Left ventricle myocardium superior (tissue), 1 donor: ENCODE data around the gene TNNI3K. TPM values are rescaled to one million over a fixed set of nuclear protein-coding genes. Genes with fewer than 3 reads are reported as not detected.
"Not testable (repeated sequence)": the region's sequence is repeated elsewhere in the genome, so short reads cannot be mapped to it uniquely, and the experiment has no call there.

Source experiments
- ATAC-seq: fragments of 200-7000 bp; cut with Tn5 transposase; one replicate; pipeline ENCODE4 v1.9.1; 2020; ENCODE audit warnings: mild to moderate bottlenecking, moderate library complexity
- DNase-seq: peaks from one replicate; pipeline ENCODE4 v3.0.0-alpha.2; 2020
- intact Hi-C: fragments of 100-400 bp; cut with micrococcal nuclease; formaldehyde crosslinking; loops from one replicate; pipeline ENCODE4 v1.11.0; 2022
- long read RNA-seq: library from polyadenylated mRNA; unstranded; transcript quantifications from one replicate; pipeline ENCODE4 v2.0.0, GENCODE V29; 2021
- total RNA-seq: library from RNA; stranded (reverse); fragmentation: NEBNext Ultra II Directional; extraction: Animal tissue kit (Norgen Biotek cat#: 25700); gene quantifications from one replicate; pipeline ENCODE4 v1.2.1, GENCODE V29; 2021
- donor health status: DM: no; HTN: yes; CAD: no; lungs with severe emphysema.

The TNNI3K gene, protein sequence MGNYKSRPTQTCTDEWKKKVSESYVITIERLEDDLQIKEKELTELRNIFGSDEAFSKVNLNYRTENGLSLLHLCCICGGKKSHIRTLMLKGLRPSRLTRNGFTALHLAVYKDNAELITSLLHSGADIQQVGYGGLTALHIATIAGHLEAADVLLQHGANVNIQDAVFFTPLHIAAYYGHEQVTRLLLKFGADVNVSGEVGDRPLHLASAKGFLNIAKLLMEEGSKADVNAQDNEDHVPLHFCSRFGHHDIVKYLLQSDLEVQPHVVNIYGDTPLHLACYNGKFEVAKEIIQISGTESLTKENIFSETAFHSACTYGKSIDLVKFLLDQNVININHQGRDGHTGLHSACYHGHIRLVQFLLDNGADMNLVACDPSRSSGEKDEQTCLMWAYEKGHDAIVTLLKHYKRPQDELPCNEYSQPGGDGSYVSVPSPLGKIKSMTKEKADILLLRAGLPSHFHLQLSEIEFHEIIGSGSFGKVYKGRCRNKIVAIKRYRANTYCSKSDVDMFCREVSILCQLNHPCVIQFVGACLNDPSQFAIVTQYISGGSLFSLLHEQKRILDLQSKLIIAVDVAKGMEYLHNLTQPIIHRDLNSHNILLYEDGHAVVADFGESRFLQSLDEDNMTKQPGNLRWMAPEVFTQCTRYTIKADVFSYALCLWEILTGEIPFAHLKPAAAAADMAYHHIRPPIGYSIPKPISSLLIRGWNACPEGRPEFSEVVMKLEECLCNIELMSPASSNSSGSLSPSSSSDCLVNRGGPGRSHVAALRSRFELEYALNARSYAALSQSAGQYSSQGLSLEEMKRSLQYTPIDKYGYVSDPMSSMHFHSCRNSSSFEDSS
- total RNA-seq = 93.4 TPM
- long read RNA-seq, transcript TNNI3K-201 (25 exons, 3,001 nt) = major isoform, 56 of 114 reads
- long read RNA-seq, partial matches to known transcripts = 26 of 114 reads
- long read RNA-seq, other reads (novel, unspliced or antisense) = 32 of 114 reads

DNA sequence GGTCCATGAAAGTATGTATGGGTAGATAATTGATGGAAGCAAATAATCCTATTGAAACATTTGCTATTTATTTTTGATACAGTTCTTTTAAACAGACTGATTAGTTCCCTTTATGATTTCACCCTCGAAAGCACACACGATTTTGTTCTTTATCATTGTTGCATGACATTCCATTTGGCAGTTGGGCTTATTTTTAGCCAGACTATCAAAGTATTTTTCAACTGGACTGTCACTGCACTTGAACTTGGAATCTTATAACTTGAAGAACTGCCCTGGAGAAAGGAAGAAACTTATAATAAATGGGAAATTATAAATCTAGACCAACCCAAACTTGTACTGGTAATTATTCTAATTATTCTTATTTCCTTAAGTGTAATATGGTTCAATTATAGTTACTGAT, at the start of gene TNNI3K:
Gene TNNI3K (plus strand): TSS at position 235 of the 400 bp plus-strand sequence. CDS start 65 bp downstream, at position 300.
- intact Hi-C loops = no loop called here
- ATAC-seq (peak; percentile 63), DNase-seq (no peak)

GRCh38 chr1:74193908-74194307, 41.3 kb upstream of the TNNI3K start:
- DNase-seq = no peak
- intact Hi-C loops = no loop called here
- no peak for ATAC-seq

DNA sequence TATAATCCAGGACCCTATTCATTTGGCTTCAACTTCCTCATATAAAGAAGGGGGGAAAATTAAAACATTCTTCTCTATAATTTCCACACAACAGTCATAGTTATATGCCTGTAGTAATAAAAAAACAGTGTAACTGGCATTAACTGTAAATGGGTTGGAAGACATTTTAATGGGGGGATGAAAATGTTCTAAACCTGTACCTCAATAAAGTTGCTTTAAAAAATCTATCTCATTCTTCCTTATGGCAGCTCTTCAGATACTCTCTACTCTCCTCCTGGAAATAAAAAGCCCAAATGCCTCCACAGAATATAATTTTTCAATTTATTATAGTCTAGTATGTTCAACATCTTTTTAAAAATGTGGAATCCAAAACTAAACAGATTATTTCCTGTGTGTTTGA, 39.8 kb upstream of the TNNI3K start:
- ATAC-seq (no peak), DNase-seq (no peak)
- intact Hi-C loops = no loop called here

GRCh38 chr1:74197255-74197654, 37.9 kb upstream of the TNNI3K start:
- no peak for DNase-seq
- ATAC-seq = no peak
- intact Hi-C loops = no loop called here

DNA sequence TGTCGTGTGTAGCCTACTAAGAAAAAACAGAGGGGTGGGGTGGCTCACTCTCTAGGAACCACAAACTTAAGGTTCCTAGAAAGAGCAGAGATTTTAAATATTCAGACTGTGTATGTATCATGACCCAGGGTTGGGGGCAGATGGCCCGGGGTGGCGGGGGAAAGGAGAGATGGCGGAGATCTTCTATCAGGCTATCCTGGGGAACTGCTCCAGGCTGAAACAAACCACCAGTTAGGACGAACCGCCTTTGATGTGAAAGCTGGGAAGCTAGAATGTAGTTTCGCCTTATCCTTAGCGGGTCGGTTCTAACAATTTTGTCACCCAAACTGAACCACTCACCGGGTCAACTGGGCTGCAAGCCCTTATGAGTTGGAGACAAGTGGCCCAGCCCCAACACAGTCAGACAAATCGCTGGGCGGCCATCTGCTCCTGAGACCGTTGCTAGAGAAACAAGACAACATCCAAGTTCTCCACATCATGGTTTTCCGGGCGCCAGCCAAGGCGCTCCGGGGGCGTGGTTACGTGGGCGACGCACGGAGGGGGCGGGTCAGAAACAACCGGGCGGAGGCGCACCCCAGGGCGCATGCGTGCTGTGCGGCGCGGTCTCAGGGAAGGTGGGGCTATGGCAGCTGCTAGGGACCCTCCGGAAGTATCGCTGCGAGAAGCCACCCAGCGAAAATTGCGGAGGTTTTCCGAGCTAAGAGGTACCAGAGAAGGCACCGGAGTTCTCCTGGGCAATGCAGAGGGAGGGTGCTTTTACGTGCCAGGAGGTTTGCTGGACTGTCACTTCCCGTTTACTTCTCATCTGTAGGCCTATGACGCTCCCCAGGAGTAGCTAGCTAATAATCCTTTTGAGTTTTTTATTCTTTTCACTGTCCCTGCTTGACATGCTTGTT, 37.3 kb upstream of the TNNI3K start, which contains the start of the genes FPGT and LRRIQ3:
Gene FPGT (plus strand): TSS at position 586 of the 896 bp plus-strand sequence. CDS start 37 bp downstream, at position 623.
Gene LRRIQ3 (minus strand): TSS at position 520 of the 896 bp plus-strand sequence. CDS start 14,492 bp downstream, outside the sequence.
- DNase-seq (peak; percentile 98), ATAC-seq (peak; percentile 100)
- intact Hi-C loops = no loop called here

- intact Hi-C loops = no loop called here
- DNase-seq (no peak), ATAC-seq (no peak)
Observed at GRCh38 chr1:74199504-74199903, 35.7 kb upstream of the TNNI3K start.

- ATAC-seq (no peak), DNase-seq (no peak)
- intact Hi-C loops = no loop called here
Observed at GRCh38 chr1:74205266-74205665, 29.9 kb upstream of the TNNI3K start.

- ATAC-seq (no peak), DNase-seq (no peak)
- intact Hi-C loops = no loop called here
Observed at GRCh38 chr1:74215229-74215628, 20.0 kb upstream of the TNNI3K start.

- no peak for ATAC-seq
- intact Hi-C loops = no loop called here
- DNase-seq = no peak
Observed at GRCh38 chr1:74222701-74223100, 12.5 kb upstream of the TNNI3K start.

- intact Hi-C loops = no loop called here
- ATAC-seq = no peak
- DNase-seq = no peak
Observed at GRCh38 chr1:74223453-74223852, 11.7 kb upstream of the TNNI3K start.

DNA sequence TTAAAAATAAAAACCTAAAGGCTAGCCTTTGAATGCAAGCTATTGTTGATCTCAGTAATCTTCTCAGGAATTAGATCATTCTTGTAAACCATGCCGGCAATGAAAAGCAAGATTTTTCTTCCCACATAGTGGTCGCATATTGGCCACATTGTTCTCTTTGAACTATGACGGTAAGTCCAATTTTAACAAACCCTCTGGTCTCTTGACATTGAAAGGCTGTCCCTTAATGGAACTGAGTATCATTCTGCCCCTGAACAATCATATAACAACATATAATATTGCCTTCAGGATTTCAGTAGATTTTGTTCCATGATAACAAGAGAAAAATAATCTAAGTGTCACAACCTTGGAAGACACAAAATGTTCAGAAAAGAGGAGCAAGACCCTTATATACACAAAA, 1.3 kb downstream of the TNNI3K start:
- intact Hi-C loops = no loop called here
- peak; percentile 55 for ATAC-seq
- DNase-seq = no peak

GRCh38 chr1:74237035-74237434, 1.8 kb downstream of the TNNI3K start:
- intact Hi-C loops = no loop called here
- ATAC-seq (peak; percentile 40), DNase-seq (no peak)

DNA sequence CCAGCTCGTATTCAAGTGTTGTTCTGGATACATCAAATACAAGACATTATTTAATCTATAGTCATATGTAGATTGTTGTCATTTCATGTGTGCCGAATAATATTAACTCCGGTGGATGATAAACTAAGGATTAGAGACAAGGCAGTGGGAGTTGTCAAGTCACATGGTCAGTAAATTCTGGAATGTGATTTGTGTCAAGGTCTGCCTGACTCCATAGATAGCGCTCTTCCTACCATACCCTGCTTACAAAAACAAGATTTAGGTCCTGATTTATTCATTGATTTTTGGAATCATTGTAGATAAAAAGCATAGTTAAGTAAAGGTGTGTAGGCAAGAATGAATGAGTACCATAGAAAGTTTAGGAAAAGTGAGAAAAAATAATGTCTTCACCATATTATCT, 2.6 kb downstream of the TNNI3K start:
- DNase-seq (no peak), ATAC-seq (peak; percentile 34)
- intact Hi-C loops = no loop called here

DNA sequence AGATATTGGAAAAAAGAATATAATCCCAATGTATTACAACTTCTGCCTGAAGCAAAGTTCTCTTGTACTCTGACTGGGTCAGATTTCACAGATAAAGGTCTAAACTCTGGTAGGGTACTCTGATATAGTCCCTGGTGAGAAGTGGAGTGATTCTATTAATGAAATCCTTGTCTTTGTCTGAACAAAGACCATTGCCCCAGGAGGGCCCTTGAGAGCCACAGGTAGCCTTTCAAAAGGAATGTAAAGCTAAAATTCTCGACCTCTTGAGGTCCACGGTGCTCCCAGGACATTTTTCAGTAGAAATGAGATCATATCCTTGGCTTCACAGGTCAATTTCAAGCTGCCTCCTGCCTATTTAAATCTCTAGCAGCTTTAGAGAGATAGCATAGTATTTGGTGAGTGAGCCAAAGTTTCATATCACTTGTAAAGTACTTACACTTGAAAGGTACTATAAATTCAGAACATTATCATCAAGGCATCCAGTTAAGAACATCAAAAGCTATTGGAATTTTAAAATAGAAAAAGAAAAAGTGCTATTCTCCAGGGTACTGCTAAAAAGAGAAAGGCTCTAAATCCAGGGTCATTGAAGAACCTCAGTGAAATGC, 10.1 kb downstream of the TNNI3K start:
- DNase-seq = no peak
- intact Hi-C loops = no loop called here
- ATAC-seq = peak; percentile 84

- ATAC-seq (no peak), DNase-seq (no peak)
- intact Hi-C loops = no loop called here
Observed at GRCh38 chr1:74246315-74246714, 11.1 kb downstream of the TNNI3K start.

DNA sequence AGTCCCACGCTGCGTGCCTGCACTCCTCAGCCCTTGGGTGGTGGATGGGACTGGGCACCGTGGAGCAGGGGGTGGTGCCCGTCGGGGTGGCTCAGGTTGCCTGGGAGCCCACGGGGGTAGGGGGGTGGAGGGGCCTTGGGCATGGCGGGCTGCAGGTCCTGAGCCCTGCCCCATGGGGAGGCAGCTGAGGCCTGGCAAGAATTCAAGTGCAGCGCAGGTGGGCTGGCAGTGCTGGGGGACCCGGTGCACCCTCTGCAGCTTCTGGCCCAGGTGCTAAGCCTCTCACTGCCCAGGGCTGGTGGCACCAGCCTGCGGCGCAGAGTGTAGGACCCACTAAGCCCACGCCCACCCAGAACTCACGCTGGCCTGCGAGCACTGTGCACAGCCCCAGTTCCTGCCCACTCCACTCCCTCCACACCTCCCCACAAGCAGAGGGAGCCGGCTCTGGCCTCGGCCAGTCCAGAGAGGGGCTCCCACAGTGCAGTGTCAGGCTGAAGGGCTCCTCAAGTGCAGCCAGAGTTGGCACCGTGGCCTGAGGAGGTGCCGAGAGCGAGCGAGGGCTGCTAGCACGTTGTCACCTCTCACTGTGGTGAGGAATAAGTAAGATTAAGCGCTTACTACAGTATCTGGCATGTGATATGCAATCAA, 12.8 kb downstream of the TNNI3K start:
- ATAC-seq (peak; percentile 43), DNase-seq (peak; percentile 52)
- intact Hi-C loops = no loop called here

GRCh38 chr1:74253243-74253824, 18.1 kb downstream of the TNNI3K start:
- ATAC-seq = peak; percentile 12
- intact Hi-C loops = not testable (repeated sequence)
- DNase-seq = peak; percentile 15

- DNase-seq = no peak
- intact Hi-C loops = no loop called here
- no peak for ATAC-seq
Observed at GRCh38 chr1:74266001-74266400, 30.8 kb downstream of the TNNI3K start.
